Uterus (tissue), 2 donors: ENCODE measurements around the gene KLHL14.

Source experiments
- POLR2A ChIP-seq, 2 donors: fragments of 450-650 bp; IDR thresholded peaks; one replicate each; pipeline ENCODE4 v1.6.1; 2016; ENCODE audit warnings: antibody characterized with exemption in 2 of 2, mild to moderate bottlenecking in 1 of 2, moderate library complexity in 1 of 2
- TF ChIP-seq, protein P1 (sequence below), 4 experiments: fragments of 200-600 bp in 2 of 4; fragments of 450-650 bp in 2 of 4; sonication (generic) in 2 of 4; IDR thresholded peaks; one replicate each; pipeline ENCODE4 v1.5.1; 2016 to 2019; ENCODE audit warnings: antibody characterized with exemption in 4 of 4, mild to moderate bottlenecking in 2 of 4, moderate library complexity in 1 of 4

DNA sequence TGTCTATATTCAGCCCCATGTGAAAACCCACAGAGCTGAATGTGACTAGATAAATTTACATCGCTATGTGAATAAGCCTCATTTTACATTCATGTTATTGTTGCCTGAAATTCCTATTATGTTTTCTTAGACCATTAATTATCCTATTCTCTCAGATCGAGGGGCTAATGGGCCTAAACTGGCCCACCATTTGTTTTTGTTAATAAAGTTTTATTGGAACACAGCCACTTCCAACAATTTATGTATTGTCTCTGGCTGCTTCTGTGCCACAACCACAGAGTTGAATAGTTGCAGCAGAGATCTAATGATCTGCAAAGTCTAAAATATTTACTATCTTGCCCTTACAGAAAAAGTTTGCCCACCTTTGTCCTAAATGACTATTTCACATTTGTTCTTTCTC lies 61.0 kb downstream of the KLHL14 start:
- TF ChIP-seq, protein P1, sequence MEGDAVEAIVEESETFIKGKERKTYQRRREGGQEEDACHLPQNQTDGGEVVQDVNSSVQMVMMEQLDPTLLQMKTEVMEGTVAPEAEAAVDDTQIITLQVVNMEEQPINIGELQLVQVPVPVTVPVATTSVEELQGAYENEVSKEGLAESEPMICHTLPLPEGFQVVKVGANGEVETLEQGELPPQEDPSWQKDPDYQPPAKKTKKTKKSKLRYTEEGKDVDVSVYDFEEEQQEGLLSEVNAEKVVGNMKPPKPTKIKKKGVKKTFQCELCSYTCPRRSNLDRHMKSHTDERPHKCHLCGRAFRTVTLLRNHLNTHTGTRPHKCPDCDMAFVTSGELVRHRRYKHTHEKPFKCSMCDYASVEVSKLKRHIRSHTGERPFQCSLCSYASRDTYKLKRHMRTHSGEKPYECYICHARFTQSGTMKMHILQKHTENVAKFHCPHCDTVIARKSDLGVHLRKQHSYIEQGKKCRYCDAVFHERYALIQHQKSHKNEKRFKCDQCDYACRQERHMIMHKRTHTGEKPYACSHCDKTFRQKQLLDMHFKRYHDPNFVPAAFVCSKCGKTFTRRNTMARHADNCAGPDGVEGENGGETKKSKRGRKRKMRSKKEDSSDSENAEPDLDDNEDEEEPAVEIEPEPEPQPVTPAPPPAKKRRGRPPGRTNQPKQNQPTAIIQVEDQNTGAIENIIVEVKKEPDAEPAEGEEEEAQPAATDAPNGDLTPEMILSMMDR (IDR thresholded peaks at IDR 0.05): no peak
- no peak for TF ChIP-seq POLR2A (IDR thresholded peaks at IDR 0.05)
